GM21526 (cell line): Measurements from ENCODE around the gene CEP41.
"Not testable (repeated sequence)": the region's sequence is repeated elsewhere in the genome, so short reads cannot be mapped to it uniquely, and the experiment has no call there.

Experiments
- ATAC-seq: cut with Tn5 transposase; IDR thresholded peaks from one replicate; pipeline ENCODE4 v1.9.1; 2021; ENCODE audit warnings: moderate library complexity; ENCODE audit not compliant: unreplicated experiment, low FRiP score

The CEP41 gene

DNA sequence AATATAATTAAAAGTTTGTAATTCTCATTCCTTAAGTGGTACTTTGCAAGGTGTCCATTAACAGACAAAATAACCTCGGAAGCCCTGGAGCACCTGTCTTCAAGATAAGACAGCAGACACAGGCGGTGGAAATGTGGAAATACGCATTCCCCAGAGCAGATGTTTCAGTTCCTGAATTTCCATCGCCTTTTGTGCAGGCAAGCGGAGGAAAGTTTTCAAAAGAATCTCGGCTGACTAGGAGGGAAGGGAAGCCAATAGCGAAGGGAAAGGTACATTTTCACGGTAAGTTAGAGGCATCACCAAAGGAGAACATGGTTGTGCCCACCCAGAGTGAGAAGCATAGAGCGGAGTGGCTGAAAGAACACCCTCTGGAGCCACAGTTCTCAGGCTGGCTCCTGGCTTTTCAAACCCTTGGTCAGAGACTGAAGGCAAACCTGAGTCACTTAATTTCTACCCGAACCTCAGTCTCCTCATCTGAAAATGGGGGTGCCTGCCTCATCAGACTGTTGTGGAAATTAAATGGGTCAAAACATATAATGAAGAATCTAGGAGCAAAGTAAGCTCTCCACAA, 46.9 kb downstream of the CEP41 start:
- ATAC-seq = no peak

DNA sequence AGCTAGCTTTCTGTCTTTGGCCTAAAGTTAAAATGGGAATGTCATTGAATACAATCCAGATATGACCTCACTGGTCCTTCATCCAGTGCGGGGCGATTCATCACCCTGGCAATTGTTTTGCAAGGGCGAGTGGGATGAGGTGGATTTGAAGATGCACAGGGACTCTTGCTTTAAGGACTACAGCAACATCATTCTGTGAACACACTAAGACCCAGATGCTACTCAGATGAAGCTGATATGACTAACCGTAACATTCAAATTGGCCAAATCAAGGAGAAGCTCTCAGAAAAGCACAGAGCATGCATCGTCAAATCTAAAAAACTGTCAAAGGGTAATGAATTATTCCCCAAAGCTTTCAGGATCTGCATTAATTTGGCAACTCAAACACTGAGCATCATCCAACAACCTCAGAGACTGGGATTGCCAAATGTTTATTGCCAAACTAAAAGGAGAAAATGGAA, 47.7 kb downstream of the CEP41 start:
- ATAC-seq = no peak

DNA sequence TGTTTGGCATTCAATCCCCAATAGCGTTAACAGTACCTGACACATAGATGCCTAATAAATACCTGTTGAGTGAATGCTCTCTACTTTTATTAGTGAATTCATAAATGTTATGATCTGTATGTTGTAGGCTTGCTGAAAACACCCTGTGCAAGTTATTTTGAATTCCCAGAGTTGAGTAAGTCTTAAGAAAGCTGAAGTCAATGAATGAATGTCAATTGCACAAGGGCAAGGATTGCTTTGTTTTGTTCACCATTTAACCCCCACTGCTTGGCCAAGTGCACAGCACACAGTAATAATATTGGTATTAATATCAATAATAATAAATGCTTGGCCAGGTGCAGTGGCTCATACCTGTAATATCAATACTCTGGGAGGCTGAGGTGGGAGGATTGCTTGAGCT, 50.3 kb downstream of the CEP41 start:
- no peak for ATAC-seq

DNA sequence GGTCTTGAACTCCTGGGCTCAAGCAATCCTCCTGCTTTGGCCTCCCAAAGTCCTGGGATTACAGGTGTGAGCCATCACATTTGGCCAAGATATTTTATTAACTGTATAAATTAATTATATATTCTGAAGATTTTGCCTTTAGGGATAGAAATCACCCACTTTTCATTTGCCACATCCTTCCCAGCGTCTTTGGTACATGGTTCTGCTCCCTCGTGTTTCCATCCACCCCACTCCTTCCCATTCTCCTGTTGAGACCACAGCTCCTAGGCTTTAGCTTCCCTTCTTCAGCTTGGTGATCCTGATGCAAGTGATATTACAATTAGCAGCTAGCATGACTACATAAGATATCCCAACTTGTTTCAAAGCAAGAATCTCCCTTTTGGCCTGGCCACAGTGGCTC, 52.1 kb downstream of the CEP41 start:
- no peak for ATAC-seq

DNA sequence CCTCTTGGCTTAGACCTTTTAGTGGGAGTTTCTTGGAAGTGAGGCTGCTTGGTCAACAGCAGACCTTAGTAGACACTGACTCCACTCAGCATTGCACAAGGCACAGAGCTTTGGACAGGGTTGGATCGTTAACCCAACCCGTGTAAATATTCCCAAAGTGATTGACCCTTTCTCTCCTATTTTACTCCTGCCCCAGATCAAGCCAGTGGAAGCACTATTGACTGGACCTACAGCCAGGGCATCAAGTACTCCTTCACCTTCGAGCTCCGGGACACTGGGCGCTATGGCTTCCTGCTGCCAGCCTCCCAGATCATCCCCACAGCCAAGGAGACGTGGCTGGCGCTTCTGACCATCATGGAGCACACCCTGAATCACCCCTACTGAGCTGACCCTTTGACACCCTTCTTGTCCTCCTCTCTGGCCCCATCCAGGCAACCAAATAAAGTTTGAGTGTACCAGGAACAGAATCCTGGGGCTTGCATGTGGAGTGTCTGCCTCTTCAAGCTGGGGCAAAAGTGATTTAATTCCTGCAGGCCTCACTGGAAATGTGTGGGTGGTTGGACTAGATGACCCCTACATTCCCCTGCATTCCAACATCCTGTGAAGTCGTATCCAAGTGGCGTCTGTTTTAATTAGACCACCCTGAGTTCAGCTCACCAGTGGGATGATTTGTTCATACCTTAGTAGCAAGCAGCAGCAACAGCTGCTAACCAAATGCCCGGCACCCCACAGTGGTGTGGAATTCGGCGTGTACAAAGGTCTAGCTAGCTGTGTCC, 53.0 kb downstream of the CEP41 start:
- no peak for ATAC-seq

DNA sequence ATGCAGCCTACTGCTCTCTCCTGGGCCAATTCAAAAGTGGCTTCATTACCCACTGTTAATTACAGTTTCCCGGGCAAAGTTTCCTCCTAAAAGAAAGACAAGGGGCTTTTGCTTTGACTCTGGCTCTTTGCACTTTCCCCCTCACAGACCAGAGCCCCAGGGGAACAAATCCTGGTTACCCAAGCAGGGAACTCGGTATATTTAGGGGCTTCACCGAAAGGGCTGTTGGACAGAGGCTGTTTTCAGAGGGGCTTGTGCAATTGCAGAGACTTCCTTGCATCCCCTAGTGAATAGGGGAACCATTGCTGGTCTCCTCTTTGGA, 53.5 kb downstream of the CEP41 start:
- no peak for ATAC-seq

DNA sequence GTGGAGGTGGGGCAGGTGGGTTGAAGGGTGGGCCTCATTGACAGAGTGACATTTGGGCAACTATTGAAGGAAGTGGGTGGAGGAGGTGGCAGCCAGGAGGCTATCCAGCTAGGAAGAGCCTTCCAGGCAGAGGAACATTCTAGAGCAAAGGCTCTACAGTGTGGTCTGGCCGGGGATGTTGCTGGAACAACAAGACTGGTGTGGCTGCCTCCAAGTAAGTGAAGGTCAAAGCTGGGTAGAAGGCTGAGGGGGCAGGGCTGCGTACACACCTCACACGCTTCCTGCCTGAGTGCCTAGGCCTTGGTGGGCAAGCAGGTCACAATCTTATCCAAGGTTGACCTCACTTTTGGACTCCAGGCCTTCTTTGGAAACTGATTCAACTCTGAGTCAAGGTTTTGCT, 53.9 kb downstream of the CEP41 start:
- ATAC-seq = no peak

DNA sequence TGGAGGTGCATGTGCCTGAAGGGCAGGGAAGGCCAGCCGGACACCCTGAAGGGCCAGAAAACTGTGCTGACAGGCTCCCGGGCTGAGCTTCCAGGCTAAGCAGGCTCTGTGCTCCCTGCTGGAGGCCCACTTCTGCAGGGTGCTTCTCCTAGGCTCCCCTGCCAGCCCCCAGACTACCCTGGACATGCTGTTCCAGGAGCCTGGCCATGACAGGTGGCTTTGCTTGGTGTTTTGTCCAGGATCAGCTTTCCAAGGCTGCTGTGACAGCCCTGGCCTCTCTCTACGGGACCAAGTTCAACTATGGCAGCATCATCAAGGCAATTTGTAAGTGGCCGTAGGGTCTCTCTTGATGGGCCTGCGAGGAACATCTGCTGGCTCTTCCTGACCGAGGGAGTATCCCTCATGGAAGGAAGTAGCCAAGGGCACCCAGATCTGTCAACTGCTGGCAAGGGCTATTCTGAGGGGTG, 55.2 kb downstream of the CEP41 start:
- no peak for ATAC-seq

DNA sequence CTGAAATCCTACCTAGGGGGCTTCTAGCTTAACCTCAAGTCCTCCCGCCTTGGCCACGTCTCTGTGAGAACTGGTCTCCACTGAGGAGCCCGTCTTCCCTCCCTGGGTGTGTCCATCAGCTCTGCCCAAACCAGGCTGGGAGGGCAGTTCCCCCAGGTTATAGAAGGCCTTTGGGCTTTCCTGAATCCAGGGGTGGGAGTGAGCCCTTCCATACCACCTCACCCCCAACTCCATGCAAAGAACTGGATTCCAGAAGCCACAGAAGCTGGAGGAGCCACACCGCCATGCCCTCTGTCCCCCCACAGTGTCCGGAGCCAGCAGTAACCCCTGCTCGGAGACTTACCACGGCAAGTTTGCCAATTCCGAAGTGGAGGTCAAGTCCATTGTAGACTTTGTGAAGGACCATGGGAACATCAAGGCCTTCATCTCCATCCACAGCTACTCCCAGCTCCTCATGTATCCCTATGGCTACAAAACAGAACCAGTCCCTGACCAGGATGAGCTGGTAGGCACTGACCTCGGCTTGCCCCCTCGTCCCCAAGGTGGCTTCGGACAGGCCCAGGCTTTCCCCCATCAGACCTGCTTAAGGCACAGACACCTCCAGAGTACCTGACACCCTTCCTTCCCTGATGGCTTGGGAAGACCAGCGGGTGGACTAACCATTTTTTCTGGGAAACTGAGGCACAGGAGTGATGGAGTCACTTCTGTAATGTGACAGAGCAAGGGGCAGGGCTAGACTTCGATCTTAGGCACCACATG, 55.8 kb downstream of the CEP41 start:
- ATAC-seq = no peak

DNA sequence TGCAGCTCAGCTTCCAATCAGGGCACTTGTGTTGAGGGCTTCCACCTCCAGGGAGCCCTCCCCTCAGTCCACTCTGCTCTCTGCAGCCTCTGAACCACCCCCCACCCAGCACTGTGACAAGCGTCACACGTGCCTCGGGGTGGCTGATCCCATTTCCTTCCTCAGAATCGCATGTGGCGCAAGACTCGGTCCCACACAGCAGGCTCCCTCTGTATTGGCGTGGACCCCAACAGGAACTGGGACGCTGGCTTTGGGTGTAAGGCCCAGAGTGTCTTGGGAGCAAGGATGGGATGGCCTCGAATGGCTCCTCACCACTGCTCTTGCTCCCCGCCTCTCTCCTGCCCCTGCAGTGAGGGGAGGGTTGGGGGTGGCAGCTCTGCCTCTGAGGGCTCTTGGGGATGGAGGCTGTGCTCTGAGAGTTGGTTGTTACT, 56.4 kb downstream of the CEP41 start:
- ATAC-seq = no peak

DNA sequence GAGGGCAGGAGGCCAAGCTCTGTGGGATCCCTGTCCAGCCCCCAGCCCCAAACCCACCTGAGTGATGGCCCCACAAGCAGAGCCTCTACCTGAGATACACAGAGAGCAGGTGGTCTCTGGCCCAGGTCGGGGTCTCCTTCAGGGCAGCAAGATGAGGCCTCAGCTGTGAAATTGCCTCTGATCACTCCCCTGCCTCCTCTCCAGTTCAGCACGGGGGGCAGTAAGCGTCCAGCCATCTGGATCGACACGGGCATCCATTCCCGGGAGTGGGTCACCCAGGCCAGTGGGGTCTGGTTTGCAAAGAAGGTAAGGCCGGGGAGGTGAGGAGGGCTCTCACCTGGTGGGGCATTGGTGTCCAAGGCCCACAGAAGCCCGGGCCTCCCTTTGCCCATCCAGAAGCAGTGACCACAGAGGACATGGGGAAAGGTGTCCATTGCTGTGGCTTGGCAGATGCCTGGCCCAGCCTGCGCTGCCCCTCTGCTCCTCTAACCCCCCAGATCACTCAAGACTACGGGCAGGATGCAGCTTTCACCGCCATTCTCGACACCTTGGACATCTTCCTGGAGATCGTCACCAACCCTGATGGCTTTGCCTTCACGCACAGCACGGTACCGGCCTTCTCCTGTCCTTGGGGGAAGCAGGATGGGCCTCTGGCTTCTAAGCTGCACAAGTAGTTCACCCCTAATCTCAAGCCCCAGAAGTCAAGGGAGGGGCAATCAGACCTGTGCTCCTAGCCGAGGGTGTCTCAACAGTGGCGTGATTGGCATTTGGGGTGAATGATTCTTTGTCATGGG, 57.4 kb downstream of the CEP41 start:
- ATAC-seq = no peak

DNA sequence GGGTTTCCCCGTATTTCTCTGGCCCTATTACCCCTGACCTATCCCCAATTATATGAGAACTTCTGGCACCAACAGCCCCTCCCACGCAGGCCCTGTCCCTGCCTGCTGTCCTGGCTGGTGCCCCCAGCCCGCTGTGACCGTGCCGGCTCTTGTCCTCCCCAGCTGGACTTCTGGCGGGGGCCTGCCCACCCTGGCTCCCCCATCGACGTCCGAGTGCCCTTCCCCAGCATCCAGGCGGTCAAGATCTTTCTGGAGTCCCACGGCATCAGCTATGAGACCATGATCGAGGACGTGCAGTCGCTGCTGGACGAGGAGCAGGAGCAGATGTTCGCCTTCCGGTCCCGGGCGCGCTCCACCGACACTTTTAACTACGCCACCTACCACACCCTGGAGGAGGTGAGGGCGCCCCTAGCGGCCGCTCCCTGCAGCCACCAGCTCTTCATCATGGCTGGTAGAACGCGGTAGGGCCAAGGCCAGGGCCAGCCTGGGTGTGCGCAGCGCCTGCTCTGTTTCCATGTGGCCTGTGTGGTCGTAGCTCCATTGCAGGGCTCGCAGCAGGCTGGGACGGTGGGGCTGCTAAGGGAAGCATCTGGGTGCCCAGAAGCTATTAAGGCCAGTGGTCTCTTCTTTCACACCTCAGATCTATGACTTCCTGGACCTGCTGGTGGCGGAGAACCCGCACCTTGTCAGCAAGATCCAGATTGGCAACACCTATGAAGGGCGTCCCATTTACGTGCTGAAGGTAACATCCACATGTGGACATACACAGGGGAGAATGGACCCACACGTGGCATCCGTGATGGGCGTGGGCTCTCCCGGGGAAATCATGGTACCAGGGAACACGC, 59.1 kb downstream of the CEP41 start:
- ATAC-seq = no peak

DNA sequence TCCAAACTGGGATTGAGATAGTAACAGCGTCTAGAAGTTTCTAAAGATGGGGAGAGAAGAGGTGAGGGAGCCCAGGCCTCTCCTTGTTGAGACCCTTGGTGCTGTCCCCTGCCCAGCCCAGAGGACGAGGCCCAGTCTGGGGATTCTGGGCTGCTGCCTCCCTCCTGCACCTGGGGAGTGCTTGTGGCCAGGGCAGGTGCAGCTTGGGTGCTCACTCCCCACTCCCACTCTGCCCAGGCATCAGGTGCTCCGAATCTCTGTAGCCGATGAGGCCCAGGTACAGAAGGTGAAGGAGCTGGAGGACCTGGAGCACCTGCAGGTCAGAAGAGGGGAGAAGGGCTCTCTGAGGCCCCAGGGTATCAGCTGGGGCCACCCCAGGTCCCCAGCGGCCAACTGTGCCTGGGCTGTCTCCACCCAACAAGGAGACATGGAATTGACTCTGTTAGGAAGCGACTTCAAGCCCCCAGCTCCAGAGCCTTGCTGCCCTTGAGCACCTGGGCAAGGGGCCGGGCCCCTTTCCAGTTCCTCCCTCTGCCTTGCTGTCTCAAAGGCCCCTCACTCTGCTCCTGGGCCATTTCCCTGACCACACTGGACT, 59.9 kb downstream of the CEP41 start:
- ATAC-seq = no peak

DNA sequence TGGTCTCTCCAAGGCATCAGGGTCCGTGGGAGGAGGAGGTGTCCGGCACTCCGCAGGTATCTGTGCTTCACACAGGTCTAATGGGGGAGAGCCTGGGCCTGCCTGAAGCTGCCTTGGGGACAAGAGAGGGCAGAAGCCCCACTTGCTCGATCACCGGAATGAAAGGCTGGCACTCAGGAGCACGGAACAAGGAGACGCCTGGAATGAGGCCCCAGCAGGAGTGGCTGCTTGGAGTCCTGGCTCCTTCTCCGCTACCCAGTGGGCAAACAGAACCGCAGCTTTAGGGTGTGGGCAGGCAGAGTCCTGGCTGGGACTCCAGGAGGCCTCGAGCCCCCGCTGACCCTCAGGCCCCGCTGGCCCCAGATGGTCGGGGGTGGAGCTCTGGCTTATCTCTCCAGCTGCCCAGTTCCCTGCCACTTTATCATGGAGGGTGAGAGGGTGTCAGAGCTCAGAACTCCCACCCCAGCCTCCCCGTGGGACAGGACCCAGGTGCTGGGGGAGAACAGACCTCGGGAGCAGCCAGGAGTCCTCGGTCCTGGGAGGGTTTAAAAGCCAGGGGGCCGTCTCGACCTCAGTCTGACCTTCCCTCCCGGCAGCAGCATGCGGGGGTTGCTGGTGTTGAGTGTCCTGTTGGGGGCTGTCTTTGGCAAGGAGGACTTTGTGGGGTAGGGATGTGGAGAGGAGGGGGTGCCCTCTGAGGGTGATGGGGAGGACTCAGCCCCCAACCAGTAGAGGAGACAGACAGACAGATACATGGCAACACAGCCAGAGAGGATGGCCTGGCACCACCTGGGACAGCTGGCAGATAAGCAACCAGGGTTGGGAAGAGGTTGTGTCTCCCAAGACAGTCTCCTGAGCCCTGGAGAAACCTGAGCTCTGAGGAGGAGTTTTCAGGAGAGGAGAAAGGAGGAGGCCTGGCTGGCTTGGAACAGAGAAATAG, 60.6 kb downstream of the CEP41 start, which contains the start of gene CPA1:
TSS of gene CPA1 (plus strand) at position 574 of the 940 bp plus-strand sequence. CDS start at position 601, 27 bp downstream.
- no peak for ATAC-seq

DNA sequence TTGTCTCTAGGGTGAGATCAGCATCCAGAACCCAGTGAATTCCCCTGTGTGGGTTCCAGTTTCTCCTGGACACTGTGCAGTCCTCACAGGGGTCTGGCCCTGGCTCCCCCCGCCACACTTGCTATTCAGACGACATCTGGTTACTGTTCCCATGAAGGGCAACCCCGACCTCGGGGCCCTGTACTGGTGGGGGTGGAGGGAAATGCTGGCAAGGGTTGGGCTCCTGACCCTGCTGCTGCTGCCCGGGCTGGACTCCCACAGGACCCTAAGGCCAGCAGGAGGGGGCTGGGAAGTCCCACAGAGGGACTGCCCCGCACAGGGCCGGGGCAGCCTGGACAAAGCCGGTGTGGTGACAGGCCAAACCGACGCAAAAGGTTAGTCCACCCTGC, 61.3 kb downstream of the CEP41 start:
- ATAC-seq = no peak

DNA sequence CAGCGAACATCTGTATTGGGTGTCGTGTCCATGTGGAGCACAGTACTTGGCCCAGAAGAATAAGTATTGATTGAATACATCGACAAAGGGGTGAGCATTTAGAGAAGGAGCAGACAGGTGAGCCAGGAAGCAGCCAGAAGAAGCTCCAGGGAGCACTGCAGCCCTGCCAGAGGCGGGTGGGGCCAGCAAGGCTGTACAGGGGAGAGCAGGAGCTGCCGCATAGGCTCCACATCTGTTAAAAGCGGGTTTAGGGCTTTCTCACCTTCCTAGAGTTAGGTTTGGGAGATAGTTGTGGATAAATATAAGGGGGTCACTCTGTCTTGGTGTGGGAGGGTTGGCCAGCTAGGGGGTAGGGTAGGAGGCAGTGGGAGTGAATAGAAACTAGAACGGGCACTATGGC, 61.8 kb downstream of the CEP41 start:
- ATAC-seq = no peak

DNA sequence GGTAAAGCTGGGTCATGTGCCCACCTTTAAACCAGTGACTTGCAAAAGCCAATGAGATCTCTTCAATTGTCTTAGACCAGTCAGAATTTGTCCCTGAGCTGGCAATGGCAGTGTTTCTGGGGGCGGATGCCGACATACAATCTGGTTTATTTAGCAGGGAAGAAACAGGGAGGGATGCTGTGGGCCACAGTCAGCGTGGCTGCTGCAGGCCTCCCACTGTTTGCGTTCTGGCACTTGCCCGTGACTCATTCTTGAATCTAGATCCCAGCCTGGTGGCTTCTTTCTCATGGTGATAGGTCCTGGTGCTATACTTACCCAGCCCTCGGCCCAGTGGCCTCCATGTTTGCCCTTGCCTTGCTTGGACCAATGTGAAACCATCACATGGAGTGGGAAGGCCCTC, 63.6 kb downstream of the CEP41 start:
- no peak for ATAC-seq

DNA sequence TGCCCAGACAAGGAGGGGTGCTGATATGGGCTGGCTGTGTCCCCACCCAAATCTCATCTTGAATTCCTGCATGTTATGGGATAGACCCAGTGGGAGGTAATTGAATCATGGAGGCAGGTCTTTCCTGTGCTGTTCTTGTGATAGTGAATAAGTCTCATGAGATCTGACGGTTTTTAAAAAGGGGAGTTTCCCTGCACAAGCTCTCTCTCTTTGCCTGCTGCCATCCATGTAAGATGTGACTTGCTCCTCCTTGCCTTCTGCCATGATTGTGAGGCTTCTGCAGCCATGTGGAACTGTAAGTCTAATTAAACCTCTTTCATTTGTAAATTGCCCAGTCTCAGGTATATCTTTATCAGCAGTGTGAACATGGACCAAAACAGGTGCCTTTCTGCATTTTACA, 64.4 kb downstream of the CEP41 start:
- ATAC-seq = not testable (repeated sequence)
